ENCODE measurements around the gene SLC22A2. TPM values are rescaled to one million over a fixed set of nuclear protein-coding genes. Genes with fewer than 3 reads are reported as not detected.

Gene SLC22A2
- total and polyA plus RNA-seq, 2 experiments from 2014 or later, result 0.94 to 1.1 TPM

DNA sequence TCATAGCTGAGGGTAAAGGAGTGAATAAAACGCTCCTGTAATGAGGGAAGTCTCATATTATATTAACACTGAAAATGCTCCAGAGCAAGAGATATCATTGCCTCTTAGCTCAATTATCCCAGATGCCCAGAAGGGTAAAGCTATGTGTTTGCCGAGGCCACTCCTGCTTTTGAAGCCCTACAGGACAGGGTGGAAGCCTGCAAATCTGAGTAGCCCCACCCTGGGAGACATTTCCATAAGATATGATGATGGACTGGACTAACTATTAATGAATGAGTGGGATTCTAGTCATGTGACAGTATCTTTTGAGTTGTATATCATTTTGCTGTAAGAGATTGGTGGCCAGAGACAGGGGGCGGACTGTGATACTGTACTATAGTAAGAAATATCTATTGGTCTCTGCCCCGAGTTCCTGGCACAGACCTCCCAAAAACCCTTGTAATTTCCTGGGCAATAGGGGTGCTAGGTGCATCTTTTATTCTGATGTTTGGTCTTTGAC lies 10.5 kb upstream of the SLC22A2 start (continued):
- TF ChIP-seq, protein P1, sequence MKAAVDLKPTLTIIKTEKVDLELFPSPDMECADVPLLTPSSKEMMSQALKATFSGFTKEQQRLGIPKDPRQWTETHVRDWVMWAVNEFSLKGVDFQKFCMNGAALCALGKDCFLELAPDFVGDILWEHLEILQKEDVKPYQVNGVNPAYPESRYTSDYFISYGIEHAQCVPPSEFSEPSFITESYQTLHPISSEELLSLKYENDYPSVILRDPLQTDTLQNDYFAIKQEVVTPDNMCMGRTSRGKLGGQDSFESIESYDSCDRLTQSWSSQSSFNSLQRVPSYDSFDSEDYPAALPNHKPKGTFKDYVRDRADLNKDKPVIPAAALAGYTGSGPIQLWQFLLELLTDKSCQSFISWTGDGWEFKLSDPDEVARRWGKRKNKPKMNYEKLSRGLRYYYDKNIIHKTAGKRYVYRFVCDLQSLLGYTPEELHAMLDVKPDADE (IDR thresholded peaks at IDR 0.05), result no peak
- TF ChIP-seq, protein P2, sequence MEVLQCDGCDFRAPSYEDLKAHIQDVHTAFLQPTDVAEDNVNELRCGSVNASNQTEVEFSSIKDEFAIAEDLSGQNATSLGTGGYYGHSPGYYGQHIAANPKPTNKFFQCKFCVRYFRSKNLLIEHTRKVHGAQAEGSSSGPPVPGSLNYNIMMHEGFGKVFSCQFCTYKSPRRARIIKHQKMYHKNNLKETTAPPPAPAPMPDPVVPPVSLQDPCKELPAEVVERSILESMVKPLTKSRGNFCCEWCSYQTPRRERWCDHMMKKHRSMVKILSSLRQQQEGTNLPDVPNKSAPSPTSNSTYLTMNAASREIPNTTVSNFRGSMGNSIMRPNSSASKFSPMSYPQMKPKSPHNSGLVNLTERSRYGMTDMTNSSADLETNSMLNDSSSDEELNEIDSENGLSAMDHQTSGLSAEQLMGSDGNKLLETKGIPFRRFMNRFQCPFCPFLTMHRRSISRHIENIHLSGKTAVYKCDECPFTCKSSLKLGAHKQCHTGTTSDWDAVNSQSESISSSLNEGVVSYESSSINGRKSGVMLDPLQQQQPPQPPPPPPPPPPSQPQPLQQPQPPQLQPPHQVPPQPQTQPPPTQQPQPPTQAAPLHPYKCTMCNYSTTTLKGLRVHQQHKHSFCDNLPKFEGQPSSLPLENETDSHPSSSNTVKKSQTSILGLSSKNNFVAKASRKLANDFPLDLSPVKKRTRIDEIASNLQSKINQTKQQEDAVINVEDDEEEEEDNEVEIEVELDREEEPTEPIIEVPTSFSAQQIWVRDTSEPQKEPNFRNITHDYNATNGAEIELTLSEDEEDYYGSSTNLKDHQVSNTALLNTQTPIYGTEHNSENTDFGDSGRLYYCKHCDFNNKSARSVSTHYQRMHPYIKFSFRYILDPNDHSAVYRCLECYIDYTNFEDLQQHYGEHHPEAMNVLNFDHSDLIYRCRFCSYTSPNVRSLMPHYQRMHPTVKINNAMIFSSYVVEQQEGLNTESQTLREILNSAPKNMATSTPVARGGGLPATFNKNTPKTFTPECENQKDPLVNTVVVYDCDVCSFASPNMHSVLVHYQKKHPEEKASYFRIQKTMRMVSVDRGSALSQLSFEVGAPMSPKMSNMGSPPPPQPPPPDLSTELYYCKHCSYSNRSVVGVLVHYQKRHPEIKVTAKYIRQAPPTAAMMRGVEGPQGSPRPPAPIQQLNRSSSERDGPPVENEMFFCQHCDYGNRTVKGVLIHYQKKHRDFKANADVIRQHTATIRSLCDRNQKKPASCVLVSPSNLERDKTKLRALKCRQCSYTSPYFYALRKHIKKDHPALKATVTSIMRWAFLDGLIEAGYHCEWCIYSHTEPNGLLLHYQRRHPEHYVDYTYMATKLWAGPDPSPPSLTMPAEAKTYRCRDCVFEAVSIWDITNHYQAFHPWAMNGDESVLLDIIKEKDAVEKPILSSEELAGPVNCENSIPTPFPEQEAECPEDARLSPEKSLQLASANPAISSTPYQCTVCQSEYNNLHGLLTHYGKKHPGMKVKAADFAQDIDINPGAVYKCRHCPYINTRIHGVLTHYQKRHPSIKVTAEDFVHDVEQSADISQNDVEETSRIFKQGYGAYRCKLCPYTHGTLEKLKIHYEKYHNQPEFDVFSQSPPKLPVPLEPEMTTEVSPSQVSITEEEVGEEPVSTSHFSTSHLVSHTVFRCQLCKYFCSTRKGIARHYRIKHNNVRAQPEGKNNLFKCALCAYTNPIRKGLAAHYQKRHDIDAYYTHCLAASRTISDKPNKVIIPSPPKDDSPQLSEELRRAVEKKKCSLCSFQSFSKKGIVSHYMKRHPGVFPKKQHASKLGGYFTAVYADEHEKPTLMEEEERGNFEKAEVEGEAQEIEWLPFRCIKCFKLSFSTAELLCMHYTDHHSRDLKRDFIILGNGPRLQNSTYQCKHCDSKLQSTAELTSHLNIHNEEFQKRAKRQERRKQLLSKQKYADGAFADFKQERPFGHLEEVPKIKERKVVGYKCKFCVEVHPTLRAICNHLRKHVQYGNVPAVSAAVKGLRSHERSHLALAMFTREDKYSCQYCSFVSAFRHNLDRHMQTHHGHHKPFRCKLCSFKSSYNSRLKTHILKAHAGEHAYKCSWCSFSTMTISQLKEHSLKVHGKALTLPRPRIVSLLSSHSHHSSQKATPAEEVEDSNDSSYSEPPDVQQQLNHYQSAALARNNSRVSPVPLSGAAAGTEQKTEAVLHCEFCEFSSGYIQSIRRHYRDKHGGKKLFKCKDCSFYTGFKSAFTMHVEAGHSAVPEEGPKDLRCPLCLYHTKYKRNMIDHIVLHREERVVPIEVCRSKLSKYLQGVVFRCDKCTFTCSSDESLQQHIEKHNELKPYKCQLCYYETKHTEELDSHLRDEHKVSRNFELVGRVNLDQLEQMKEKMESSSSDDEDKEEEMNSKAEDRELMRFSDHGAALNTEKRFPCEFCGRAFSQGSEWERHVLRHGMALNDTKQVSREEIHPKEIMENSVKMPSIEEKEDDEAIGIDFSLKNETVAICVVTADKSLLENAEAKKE (CRISPR knock-in tag; IDR thresholded peaks at IDR 0.05), result no peak

DNA sequence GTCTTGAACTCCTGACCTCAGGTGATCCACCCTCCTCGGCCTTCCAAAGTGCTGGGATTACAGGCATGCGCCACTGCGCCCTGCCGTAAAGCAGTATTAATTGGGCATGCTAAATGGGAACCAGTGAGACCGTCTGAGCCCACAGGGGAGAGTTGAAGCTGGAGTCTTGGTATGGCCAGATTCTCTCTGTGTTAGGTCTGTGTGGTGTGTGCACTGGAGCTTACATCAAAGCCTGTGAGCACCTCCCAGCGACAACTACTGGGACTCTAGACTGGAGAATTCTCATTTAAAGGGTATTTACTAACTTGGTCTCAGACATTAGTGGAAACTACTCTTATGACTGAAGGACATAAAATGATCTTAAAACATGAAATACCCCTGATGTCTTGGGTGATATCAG lies 8.5 kb upstream of the SLC22A2 start:
- H3K9me2 ChIP-seq (ENCODE audit: insufficient read depth), result peaks cover 7% of the 10 kb centered on the region; the same call in 1 of the 2 replicates
- no peak overlapping the region for H3K4me3 ChIP-seq
- Mint-ChIP-seq H3K27me3 (ENCODE audit: insufficient read depth, low read depth, poor library complexity) (peaks cover 6% of the 10 kb centered on the region), H3K4me3 (no peak overlapping the region), H3K9me3 (no peaks in the 10 kb centered on the region), H3K27ac (no peak overlapping the region), H3K4me1 (peaks cover 8% of the 10 kb centered on the region; the same call in 2 of the 3 replicates), H3K36me3 (ENCODE audit: low read depth) (no peaks in the 10 kb centered on the region)
- H2AFZ ChIP-seq, result no peak overlapping the region
- H3K27ac ChIP-seq (ENCODE audit: low read depth), result no peak overlapping the region
- ATAC-seq (no peak), DNase-seq (ENCODE audit: low spot score) (no peak)
- H3K4me1 ChIP-seq (ENCODE audit: insufficient read depth), result no peaks in the 10 kb centered on the region; the same call in 1 of the 2 replicates
- H3K27me3 ChIP-seq (ENCODE audit: insufficient read depth), result no peaks in the 10 kb centered on the region
- no peaks in the 10 kb centered on the region for H3K36me3 ChIP-seq (ENCODE audit: insufficient read depth)
- H3F3A ChIP-seq (replicated peaks; ENCODE audit: low read depth), result no peaks in the 10 kb centered on the region
- H3K79me2 ChIP-seq (replicated peaks; ENCODE audit: insufficient read depth), result no peaks in the 10 kb centered on the region
- no peaks in the 10 kb centered on the region for H4K20me1 ChIP-seq (replicated peaks; ENCODE audit: insufficient read depth)
- no peak overlapping the region for H3K4me2 ChIP-seq
- no peak for TF ChIP-seq POLR2AphosphoS5 (IDR thresholded peaks at IDR 0.05; ENCODE audit: low read depth)
- TF ChIP-seq, protein P3, sequence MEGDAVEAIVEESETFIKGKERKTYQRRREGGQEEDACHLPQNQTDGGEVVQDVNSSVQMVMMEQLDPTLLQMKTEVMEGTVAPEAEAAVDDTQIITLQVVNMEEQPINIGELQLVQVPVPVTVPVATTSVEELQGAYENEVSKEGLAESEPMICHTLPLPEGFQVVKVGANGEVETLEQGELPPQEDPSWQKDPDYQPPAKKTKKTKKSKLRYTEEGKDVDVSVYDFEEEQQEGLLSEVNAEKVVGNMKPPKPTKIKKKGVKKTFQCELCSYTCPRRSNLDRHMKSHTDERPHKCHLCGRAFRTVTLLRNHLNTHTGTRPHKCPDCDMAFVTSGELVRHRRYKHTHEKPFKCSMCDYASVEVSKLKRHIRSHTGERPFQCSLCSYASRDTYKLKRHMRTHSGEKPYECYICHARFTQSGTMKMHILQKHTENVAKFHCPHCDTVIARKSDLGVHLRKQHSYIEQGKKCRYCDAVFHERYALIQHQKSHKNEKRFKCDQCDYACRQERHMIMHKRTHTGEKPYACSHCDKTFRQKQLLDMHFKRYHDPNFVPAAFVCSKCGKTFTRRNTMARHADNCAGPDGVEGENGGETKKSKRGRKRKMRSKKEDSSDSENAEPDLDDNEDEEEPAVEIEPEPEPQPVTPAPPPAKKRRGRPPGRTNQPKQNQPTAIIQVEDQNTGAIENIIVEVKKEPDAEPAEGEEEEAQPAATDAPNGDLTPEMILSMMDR (conservative IDR thresholded peaks at IDR 0.05; ENCODE audit: low read depth in 2 of 2), result peak in 1 of 2 experiments; percentile 22; a peak in 1 of 4 replicates
- TF ChIP-seq ZNF114 (CRISPR knock-in tag; IDR thresholded peaks at IDR 0.05), result no peak
- TF ChIP-seq STAT1 (IDR thresholded peaks at IDR 0.05; ENCODE audit: unreplicated experiment), result no peak
- no peak for TF ChIP-seq JUNB (IDR thresholded peaks at IDR 0.05; ENCODE audit: unreplicated experiment)
- TF ChIP-seq CREB1 (CRISPR knock-in tag; IDR thresholded peaks at IDR 0.05; ENCODE audit: low read depth), result no peak

Data from GM23338 (cell line).